Measurements from ENCODE around the gene CBX5.

CBX5 gene

DNA sequence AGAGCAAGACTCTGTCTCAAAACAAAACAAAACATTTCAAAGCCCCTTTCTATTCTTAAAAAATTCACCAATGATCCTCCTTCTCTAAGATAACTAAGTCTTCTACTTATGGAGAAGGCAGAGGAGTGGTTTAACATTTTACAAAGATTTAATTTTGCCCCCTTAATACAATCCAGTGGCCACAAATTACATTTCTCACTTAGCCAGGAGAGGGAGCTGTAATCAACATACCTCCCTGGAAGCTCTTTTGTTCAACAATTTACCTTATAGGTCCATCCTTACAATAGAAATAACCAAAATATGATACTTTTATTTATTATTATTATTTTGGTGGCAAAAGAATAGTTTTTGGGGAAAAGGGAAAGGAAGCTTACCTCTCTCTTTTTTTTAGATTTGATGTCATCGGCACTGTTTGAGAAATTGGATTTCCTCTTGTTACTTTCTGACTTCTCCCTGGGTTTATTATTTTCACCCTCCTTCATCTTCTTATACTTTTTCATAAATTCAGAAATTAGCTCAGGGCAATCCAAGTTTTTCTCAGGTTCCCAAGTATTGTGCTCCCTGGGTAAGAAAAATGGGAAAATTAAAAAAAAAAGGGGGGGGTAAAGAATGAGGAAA lies 28.1 kb downstream of the CBX5 start:
- Histone ChIP-seq H3K36me3 (ENCODE audit: insufficient read depth, low read length) (peaks cover 86% of the 10 kb centered on the region), H3F3A (ENCODE audit: insufficient read depth, low read length) (no peaks in the 10 kb centered on the region), H4K20me1 (ENCODE audit: insufficient read depth, low read length) (no peaks in the 10 kb centered on the region), H2AFZ (ENCODE audit: low read length) (no peak overlapping the region), H3K27me3 (ENCODE audit: insufficient read depth, low read length) (no peaks in the 10 kb centered on the region), H3K9ac (ENCODE audit: low read length) (no peak overlapping the region), H3K4me3 (ENCODE audit: low read depth, low read length, poor library complexity, severe bottlenecking) (no peak overlapping the region), H3K4me2 (ENCODE audit: low read length) (no peak overlapping the region), H3K27ac (ENCODE audit: low read depth, low read length, poor library complexity, severe bottlenecking) (no peak overlapping the region), H3K9me3 (ENCODE audit: low read length) (no peaks in the 10 kb centered on the region), H3K79me2 (ENCODE audit: insufficient read depth, low read length) (peaks cover 5% of the 10 kb centered on the region; the same call in 1 of the 2 replicates), H3K9me2 (ENCODE audit: low read depth, low read length) (no peaks in the 10 kb centered on the region), H3K4me1 (ENCODE audit: insufficient read depth, low read length, severe bottlenecking) (peaks cover 5% of the 10 kb centered on the region)
- no peak for TF ChIP-seq EZH2 (IDR thresholded peaks at IDR 0.05; ENCODE audit: borderline replicate concordance, low read length)
- TF ChIP-seq, protein P1, sequence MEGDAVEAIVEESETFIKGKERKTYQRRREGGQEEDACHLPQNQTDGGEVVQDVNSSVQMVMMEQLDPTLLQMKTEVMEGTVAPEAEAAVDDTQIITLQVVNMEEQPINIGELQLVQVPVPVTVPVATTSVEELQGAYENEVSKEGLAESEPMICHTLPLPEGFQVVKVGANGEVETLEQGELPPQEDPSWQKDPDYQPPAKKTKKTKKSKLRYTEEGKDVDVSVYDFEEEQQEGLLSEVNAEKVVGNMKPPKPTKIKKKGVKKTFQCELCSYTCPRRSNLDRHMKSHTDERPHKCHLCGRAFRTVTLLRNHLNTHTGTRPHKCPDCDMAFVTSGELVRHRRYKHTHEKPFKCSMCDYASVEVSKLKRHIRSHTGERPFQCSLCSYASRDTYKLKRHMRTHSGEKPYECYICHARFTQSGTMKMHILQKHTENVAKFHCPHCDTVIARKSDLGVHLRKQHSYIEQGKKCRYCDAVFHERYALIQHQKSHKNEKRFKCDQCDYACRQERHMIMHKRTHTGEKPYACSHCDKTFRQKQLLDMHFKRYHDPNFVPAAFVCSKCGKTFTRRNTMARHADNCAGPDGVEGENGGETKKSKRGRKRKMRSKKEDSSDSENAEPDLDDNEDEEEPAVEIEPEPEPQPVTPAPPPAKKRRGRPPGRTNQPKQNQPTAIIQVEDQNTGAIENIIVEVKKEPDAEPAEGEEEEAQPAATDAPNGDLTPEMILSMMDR (IDR thresholded peaks at IDR 0.05; ENCODE audit: low read length): peak; percentile 72

DNA sequence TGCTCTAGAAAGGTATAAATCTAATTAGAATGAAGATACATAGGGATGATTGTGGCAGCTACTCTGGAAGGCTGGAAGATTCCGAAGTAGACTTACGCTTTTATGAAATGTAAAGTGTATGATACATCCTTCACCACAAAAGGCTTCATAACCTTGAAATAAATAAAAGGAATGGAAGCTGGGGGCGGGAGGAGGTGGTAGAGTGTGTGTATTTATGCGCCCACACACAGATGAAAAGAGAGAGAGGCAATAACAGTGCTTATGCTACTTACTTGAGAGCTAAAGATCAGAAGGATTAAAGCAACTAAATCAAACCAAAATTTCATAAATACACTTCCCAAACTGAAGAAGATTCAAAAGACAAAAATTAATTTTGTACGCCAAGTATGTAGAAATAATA lies 30.4 kb downstream of the CBX5 start:
- H3K9me2 ChIP-seq (ENCODE audit: low read depth, low read length): no peaks in the 10 kb centered on the region
- no peak overlapping the region for H3K27ac ChIP-seq (ENCODE audit: low read depth, low read length, poor library complexity, severe bottlenecking)
- H3K9me3 ChIP-seq (ENCODE audit: low read length): no peaks in the 10 kb centered on the region
- H3K27me3 ChIP-seq (ENCODE audit: insufficient read depth, low read length): no peaks in the 10 kb centered on the region
- H3K4me2 ChIP-seq (ENCODE audit: low read length): no peak overlapping the region
- H3K36me3 ChIP-seq (ENCODE audit: insufficient read depth, low read length): peaks cover 86% of the 10 kb centered on the region
- no peak overlapping the region for H2AFZ ChIP-seq (ENCODE audit: low read length)
- TF ChIP-seq, protein P1 (IDR thresholded peaks at IDR 0.05; ENCODE audit: low read length): no peak
- TF ChIP-seq EZH2 (IDR thresholded peaks at IDR 0.05; ENCODE audit: borderline replicate concordance, low read length): no peak
- H3K4me3 ChIP-seq (ENCODE audit: low read depth, low read length, poor library complexity, severe bottlenecking): no peak overlapping the region
- no peaks in the 10 kb centered on the region for H3K79me2 ChIP-seq (ENCODE audit: insufficient read depth, low read length)
- no peaks in the 10 kb centered on the region for H4K20me1 ChIP-seq (ENCODE audit: insufficient read depth, low read length)
- no peaks in the 10 kb centered on the region for H3F3A ChIP-seq (ENCODE audit: insufficient read depth, low read length)
- H3K4me1 ChIP-seq (ENCODE audit: insufficient read depth, low read length, severe bottlenecking): peaks cover 5% of the 10 kb centered on the region
- H3K9ac ChIP-seq (ENCODE audit: low read length): no peak overlapping the region

DNA sequence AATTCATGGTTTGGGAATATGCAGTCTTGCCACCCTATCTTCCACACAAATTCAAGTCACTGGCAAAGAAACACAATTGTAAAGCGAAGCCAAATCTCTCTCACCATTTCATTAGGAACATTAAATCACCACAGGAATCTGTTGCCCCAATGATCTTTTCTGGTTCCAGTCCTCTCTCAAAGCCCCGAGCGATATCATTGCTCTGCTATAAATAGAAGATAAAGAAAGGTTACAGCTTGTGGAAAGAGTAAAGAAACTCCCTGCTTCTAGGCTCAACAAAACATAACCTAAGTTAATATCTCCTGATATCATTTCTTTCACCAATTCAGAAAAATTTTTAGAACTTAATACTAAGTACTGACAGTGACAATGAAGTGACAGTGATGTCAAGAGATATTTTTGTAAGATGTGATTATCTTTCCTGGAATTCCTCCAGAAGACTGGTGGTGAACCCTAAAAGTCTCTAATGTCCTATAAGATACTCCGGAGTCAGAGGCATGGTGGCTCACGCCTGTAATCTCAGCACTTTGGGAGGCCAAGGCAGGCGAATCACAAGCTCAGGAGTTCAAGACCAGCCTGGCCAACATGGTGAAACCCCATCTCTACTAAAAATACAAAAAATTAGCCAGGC lies 33.8 kb downstream of the CBX5 start:
- H3K27ac ChIP-seq (ENCODE audit: low read depth, low read length, poor library complexity, severe bottlenecking): no peak overlapping the region
- no peaks in the 10 kb centered on the region for H3F3A ChIP-seq (ENCODE audit: insufficient read depth, low read length)
- H3K36me3 ChIP-seq (ENCODE audit: insufficient read depth, low read length): peaks cover 85% of the 10 kb centered on the region
- H4K20me1 ChIP-seq (ENCODE audit: insufficient read depth, low read length): no peaks in the 10 kb centered on the region
- H3K9ac ChIP-seq (ENCODE audit: low read length): no peak overlapping the region
- no peaks in the 10 kb centered on the region for H3K4me1 ChIP-seq (ENCODE audit: insufficient read depth, low read length, severe bottlenecking)
- H3K9me3 ChIP-seq (ENCODE audit: low read length): no peaks in the 10 kb centered on the region
- H3K4me3 ChIP-seq (ENCODE audit: low read depth, low read length, poor library complexity, severe bottlenecking): no peak overlapping the region
- no peak overlapping the region for H2AFZ ChIP-seq (ENCODE audit: low read length)
- H3K9me2 ChIP-seq (ENCODE audit: low read depth, low read length): no peaks in the 10 kb centered on the region
- no peak for TF ChIP-seq EZH2 (IDR thresholded peaks at IDR 0.05; ENCODE audit: borderline replicate concordance, low read length)
- TF ChIP-seq, protein P1 (IDR thresholded peaks at IDR 0.05; ENCODE audit: low read length): no peak
- H3K79me2 ChIP-seq (ENCODE audit: insufficient read depth, low read length): no peaks in the 10 kb centered on the region
- H3K27me3 ChIP-seq (ENCODE audit: insufficient read depth, low read length): no peaks in the 10 kb centered on the region
- no peak overlapping the region for H3K4me2 ChIP-seq (ENCODE audit: low read length)
